ENCODE results near the gene CARMIL1.

Gene CARMIL1

GRCh38 chr6:25401711-25402110, 122.5 kb downstream of the CARMIL1 start:
- Histone ChIP-seq H3K4me3 (ENCODE audit: low read depth, low read length) (no peak overlapping the region), H3K27ac (peak overlapping the region; percentile 31), H3K36me3 (no peaks in the 10 kb centered on the region), H3K9me3 (ENCODE audit: severe bottlenecking) (no peaks in the 10 kb centered on the region), H3K27me3 (ENCODE audit: insufficient read depth, low read depth, severe bottlenecking) (no peaks in the 10 kb centered on the region)
- no peak for TF ChIP-seq CTCF (IDR thresholded peaks at IDR 0.05; ENCODE audit: low read depth, low read length)
- DNase-seq = peak; percentile 57

GRCh38 chr6:25402125-25402524, 123.0 kb downstream of the CARMIL1 start:
- no peak for DNase-seq
- H3K27me3 ChIP-seq (ENCODE audit: insufficient read depth, low read depth, severe bottlenecking) = no peaks in the 10 kb centered on the region
- no peaks in the 10 kb centered on the region for H3K9me3 ChIP-seq (ENCODE audit: severe bottlenecking)
- no peaks in the 10 kb centered on the region for H3K36me3 ChIP-seq
- no peak for TF ChIP-seq CTCF (IDR thresholded peaks at IDR 0.05; ENCODE audit: low read depth, low read length)
- peak overlapping the region; percentile 31 for H3K27ac ChIP-seq
- no peak overlapping the region for H3K4me3 ChIP-seq (ENCODE audit: low read depth, low read length)

GRCh38 chr6:25403150-25403549, 124.0 kb downstream of the CARMIL1 start:
- no peak for DNase-seq
- H3K27me3 ChIP-seq (ENCODE audit: insufficient read depth, low read depth, severe bottlenecking) = no peaks in the 10 kb centered on the region
- no peaks in the 10 kb centered on the region for H3K9me3 ChIP-seq (ENCODE audit: severe bottlenecking)
- H3K36me3 ChIP-seq = no peaks in the 10 kb centered on the region
- H3K4me3 ChIP-seq (ENCODE audit: low read depth, low read length) = no peak overlapping the region
- TF ChIP-seq CTCF (IDR thresholded peaks at IDR 0.05; ENCODE audit: low read depth, low read length) = no peak
- H3K27ac ChIP-seq = no peak overlapping the region

GRCh38 chr6:25404091-25404490, 124.9 kb downstream of the CARMIL1 start:
- H3K27ac ChIP-seq = no peak overlapping the region
- H3K4me3 ChIP-seq (ENCODE audit: low read depth, low read length) = no peak overlapping the region

GRCh38 chr6:25404693-25405169, 125.6 kb downstream of the CARMIL1 start:
- no peak for TF ChIP-seq CTCF (IDR thresholded peaks at IDR 0.05; ENCODE audit: low read depth, low read length)
- H3K4me3 ChIP-seq (ENCODE audit: low read depth, low read length) = no peak overlapping the region
- H3K27ac ChIP-seq = no peak overlapping the region
- no peaks in the 10 kb centered on the region for H3K9me3 ChIP-seq (ENCODE audit: severe bottlenecking)
- H3K27me3 ChIP-seq (ENCODE audit: insufficient read depth, low read depth, severe bottlenecking) = no peaks in the 10 kb centered on the region
- no peak for DNase-seq
- H3K36me3 ChIP-seq = no peaks in the 10 kb centered on the region

More at GRCh38 chr6:25404091-25404490, 124.9 kb downstream of the CARMIL1 start:
- H3K9me3 ChIP-seq (ENCODE audit: severe bottlenecking) = no peaks in the 10 kb centered on the region
- no peaks in the 10 kb centered on the region for H3K27me3 ChIP-seq (ENCODE audit: insufficient read depth, low read depth, severe bottlenecking)
- no peak for DNase-seq
- TF ChIP-seq CTCF (IDR thresholded peaks at IDR 0.05; ENCODE audit: low read depth, low read length) = no peak
- H3K36me3 ChIP-seq = no peaks in the 10 kb centered on the region

- Histone ChIP-seq H3K27me3 (ENCODE audit: insufficient read depth, low read depth, severe bottlenecking) (no peaks in the 10 kb centered on the region), H3K36me3 (no peaks in the 10 kb centered on the region), H3K27ac (no peak overlapping the region), H3K9me3 (ENCODE audit: severe bottlenecking) (no peaks in the 10 kb centered on the region), H3K4me3 (ENCODE audit: low read depth, low read length) (no peak overlapping the region)
- TF ChIP-seq CTCF (IDR thresholded peaks at IDR 0.05; ENCODE audit: low read depth, low read length) = no peak
- DNase-seq = no peak
Observed at GRCh38 chr6:25405442-25405841, 126.3 kb downstream of the CARMIL1 start.
